ENCODE data around the gene OLFML2A. TPM values are rescaled to one million over a fixed set of nuclear protein-coding genes. Genes with fewer than 3 reads are reported as not detected.

OLFML2A gene
- total RNA-seq, 5 donors from 2014 or later (not counting 1 experiment from before 2014, with no cell fraction given), result 0.07 to 0.18 (median 0.13) TPM; not detected in 2

- ChIA-PET CTCF (interaction anchor here in 1 of 2 donors (0.7 kb wide), 1 partner anchor 57 kb away, joined by 3 read pairs; no protein-coding TSS in a partner anchor), POLR2A (no interaction called here)
- H3K4me1 ChIP-seq (ENCODE audit: control insufficient read depth in 1 of 2, extremely low read depth in 1 of 2, insufficient read depth in 2 of 2, low read length in 2 of 2), result no peaks in the 10 kb centered on the region
- no peak overlapping the region for H3K4me3 Mint-ChIP-seq
- H3K27me3 Mint-ChIP-seq, result peaks cover 0 to 17% of the 10 kb centered on the region in 2 donors
- peaks cover 0 to 53% of the 10 kb centered on the region in 2 experiments for H3K27me3 ChIP-seq (replicated peaks in 1 of 2; ENCODE audit: control insufficient read depth in 2 of 2, extremely low read depth in 1 of 2, insufficient read depth in 2 of 2, low read length in 1 of 2)
- no peaks in the 10 kb centered on the region for H3K36me3 Mint-ChIP-seq
- no peaks in the 10 kb centered on the region for H3K9me3 Mint-ChIP-seq
- ATAC-seq (replicated peaks in 1 of 4) (no peak), DNase-seq (no peak)
- H3K4me1 Mint-ChIP-seq, result peaks cover 0 to 4% (median 0%) of the 10 kb centered on the region in 3 donors
- no peak overlapping the region for H3K27ac ChIP-seq (ENCODE audit: low read length)
- no peak overlapping the region for H3K4me3 ChIP-seq (ENCODE audit: control insufficient read depth in 1 of 2, extremely low read depth in 1 of 2, low read length in 1 of 2)
- no peaks in the 10 kb centered on the region for H3K36me3 ChIP-seq (ENCODE audit: control insufficient read depth in 2 of 2, extremely low read depth in 1 of 2, insufficient read depth in 1 of 2, low read length in 1 of 2)
- WGBS (ENCODE audit: insufficient coverage), result 77% methylated on average over 8 of the region's 10 CpGs
- no peaks in the 10 kb centered on the region for H3K9me3 ChIP-seq
- no peak overlapping the region for H3K27ac Mint-ChIP-seq
Observed at GRCh38 chr9:124797343-124798103, 20.6 kb downstream of the OLFML2A start.

GRCh38 chr9:124799274-124800006 lies 22.5 kb downstream of the OLFML2A start:
- H3K27ac ChIP-seq (ENCODE audit: low read length), result no peak overlapping the region
- CTCF ChIA-PET, result no interaction called here

GRCh38 chr9:124800306-124801259 lies 23.6 kb downstream of the OLFML2A start:
- no peaks in the 10 kb centered on the region for H3K36me3 Mint-ChIP-seq
- Histone ChIP-seq H3K9me3 (no peaks in the 10 kb centered on the region), H3K4me1 (ENCODE audit: control insufficient read depth in 1 of 2, extremely low read depth in 1 of 2, insufficient read depth in 2 of 2, low read length in 2 of 2) (no peaks in the 10 kb centered on the region), H3K4me3 (ENCODE audit: control insufficient read depth in 1 of 2, extremely low read depth in 1 of 2, low read length in 1 of 2) (no peak overlapping the region), H3K27me3 (replicated peaks in 1 of 2; ENCODE audit: control insufficient read depth in 2 of 2, extremely low read depth in 1 of 2, insufficient read depth in 2 of 2, low read length in 1 of 2) (peaks cover 0 to 38% of the 10 kb centered on the region in 2 experiments), H3K36me3 (ENCODE audit: control insufficient read depth in 2 of 2, extremely low read depth in 1 of 2, insufficient read depth in 1 of 2, low read length in 1 of 2) (no peaks in the 10 kb centered on the region), H3K27ac (ENCODE audit: low read length) (no peak overlapping the region)
- CTCF ChIA-PET, result no interaction called here
- 60% methylated on average over 9 of the region's 15 CpGs for WGBS (ENCODE audit: insufficient coverage)
- H3K4me3 Mint-ChIP-seq, result no peak overlapping the region
- peaks cover 0 to 14% of the 10 kb centered on the region in 2 donors for H3K27me3 Mint-ChIP-seq
- peaks cover 0 to 4% (median 0%) of the 10 kb centered on the region in 3 donors for H3K4me1 Mint-ChIP-seq
- peak in 4 of 35 experiments; percentile 7 to 31 (median 13) for DNase-seq
- no peak for ATAC-seq (replicated peaks in 1 of 4)
- POLR2A ChIA-PET, result no interaction called here
- no peaks in the 10 kb centered on the region for H3K9me3 Mint-ChIP-seq
- no peak overlapping the region for H3K27ac Mint-ChIP-seq

More at GRCh38 chr9:124799274-124800006, 22.5 kb downstream of the OLFML2A start:
- no peak for DNase-seq
- POLR2A ChIA-PET, result no interaction called here
- no peak for ATAC-seq (replicated peaks in 1 of 4)
- Histone ChIP-seq H3K9me3 (no peaks in the 10 kb centered on the region), H3K4me1 (ENCODE audit: control insufficient read depth in 1 of 2, extremely low read depth in 1 of 2, insufficient read depth in 2 of 2, low read length in 2 of 2) (no peaks in the 10 kb centered on the region), H3K27me3 (replicated peaks in 1 of 2; ENCODE audit: control insufficient read depth in 2 of 2, extremely low read depth in 1 of 2, insufficient read depth in 2 of 2, low read length in 1 of 2) (peaks cover 0 to 44% of the 10 kb centered on the region in 2 experiments), H3K4me3 (ENCODE audit: control insufficient read depth in 1 of 2, extremely low read depth in 1 of 2, low read length in 1 of 2) (no peak overlapping the region), H3K36me3 (ENCODE audit: control insufficient read depth in 2 of 2, extremely low read depth in 1 of 2, insufficient read depth in 1 of 2, low read length in 1 of 2) (no peaks in the 10 kb centered on the region)
- peaks cover 0 to 14% of the 10 kb centered on the region in 2 donors for H3K27me3 Mint-ChIP-seq
- no peak overlapping the region for H3K27ac Mint-ChIP-seq
- H3K4me3 Mint-ChIP-seq, result no peak overlapping the region
- no peaks in the 10 kb centered on the region for H3K9me3 Mint-ChIP-seq
- H3K4me1 Mint-ChIP-seq, result peaks cover 0 to 4% (median 0%) of the 10 kb centered on the region in 3 donors
- H3K36me3 Mint-ChIP-seq, result no peaks in the 10 kb centered on the region
- 81% methylated on average over 12 of the region's 13 CpGs for WGBS (ENCODE audit: insufficient coverage)

DNA sequence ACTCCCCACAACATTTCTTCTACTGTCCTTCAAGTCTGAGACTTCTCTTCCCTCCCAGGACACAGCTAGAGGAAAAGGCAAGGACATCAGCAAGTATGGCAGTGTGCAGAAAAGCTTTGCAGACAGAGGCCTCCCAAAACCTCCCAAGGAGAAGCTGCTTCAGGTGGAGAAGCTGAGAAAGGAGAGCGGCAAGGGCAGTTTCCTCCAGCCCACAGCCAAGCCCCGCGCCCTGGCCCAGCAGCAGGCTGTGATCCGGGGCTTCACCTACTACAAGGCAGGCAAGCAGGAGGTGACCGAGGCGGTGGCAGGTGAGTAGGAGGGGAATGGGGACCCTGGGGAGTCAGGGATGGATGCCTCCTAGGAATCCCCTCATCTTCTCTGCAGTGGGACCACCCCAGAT lies 24.4 kb downstream of the OLFML2A start:
- H3K27me3 ChIP-seq (replicated peaks in 1 of 2; ENCODE audit: control insufficient read depth in 2 of 2, extremely low read depth in 1 of 2, insufficient read depth in 2 of 2, low read length in 1 of 2), result peaks cover 0 to 36% of the 10 kb centered on the region in 2 experiments
- H3K4me1 ChIP-seq (ENCODE audit: control insufficient read depth in 1 of 2, extremely low read depth in 1 of 2, insufficient read depth in 2 of 2, low read length in 2 of 2), result no peaks in the 10 kb centered on the region
- ChIA-PET POLR2A (no interaction called here), CTCF (no interaction called here)
- Mint-ChIP-seq H3K4me1 (peaks cover 0 to 4% (median 0%) of the 10 kb centered on the region in 3 donors), H3K27me3 (peaks cover 0 to 14% of the 10 kb centered on the region in 2 donors), H3K9me3 (no peaks in the 10 kb centered on the region), H3K27ac (no peak overlapping the region), H3K4me3 (no peak overlapping the region), H3K36me3 (no peaks in the 10 kb centered on the region)
- no CpG with 5 or more reads among the region's 6 CpGs for WGBS (ENCODE audit: insufficient coverage)
- no peaks in the 10 kb centered on the region for H3K9me3 ChIP-seq
- H3K4me3 ChIP-seq (ENCODE audit: control insufficient read depth in 1 of 2, extremely low read depth in 1 of 2, low read length in 1 of 2), result no peak overlapping the region
- H3K27ac ChIP-seq (ENCODE audit: low read length), result no peak overlapping the region
- no peaks in the 10 kb centered on the region for H3K36me3 ChIP-seq (ENCODE audit: control insufficient read depth in 2 of 2, extremely low read depth in 1 of 2, insufficient read depth in 1 of 2, low read length in 1 of 2)
- no peak for DNase-seq
- ATAC-seq (replicated peaks in 1 of 4), result no peak

DNA sequence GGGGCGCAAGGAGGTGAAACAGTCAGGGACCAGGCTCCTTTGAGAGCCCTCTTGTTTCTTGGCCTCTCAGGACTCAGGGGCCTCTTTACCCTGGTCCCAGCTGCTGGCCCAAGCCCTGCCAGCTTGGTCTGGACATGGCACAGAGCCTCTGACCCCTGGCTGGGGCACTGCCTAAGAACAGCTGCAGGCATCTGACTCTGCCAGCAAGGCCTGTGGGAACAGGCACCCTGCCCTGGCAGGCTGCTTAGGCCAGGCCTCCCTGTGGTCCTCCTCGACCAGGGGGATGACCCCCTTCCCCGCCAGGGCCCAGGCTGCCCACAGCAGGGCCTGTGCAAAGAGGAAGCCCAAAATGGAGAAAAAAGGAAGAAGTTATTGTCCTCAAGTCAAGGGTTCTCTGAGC lies 25.5 kb downstream of the OLFML2A start:
- H3K9me3 Mint-ChIP-seq, result no peaks in the 10 kb centered on the region
- H3K4me1 Mint-ChIP-seq, result peaks cover 0 to 4% (median 0%) of the 10 kb centered on the region in 3 donors
- H3K9me3 ChIP-seq, result no peaks in the 10 kb centered on the region
- peaks cover 0 to 34% of the 10 kb centered on the region in 2 experiments for H3K27me3 ChIP-seq (replicated peaks in 1 of 2; ENCODE audit: control insufficient read depth in 2 of 2, extremely low read depth in 1 of 2, insufficient read depth in 2 of 2, low read length in 1 of 2)
- H3K4me3 ChIP-seq (ENCODE audit: control insufficient read depth in 1 of 2, extremely low read depth in 1 of 2, low read length in 1 of 2), result no peak overlapping the region
- no peaks in the 10 kb centered on the region for H3K36me3 Mint-ChIP-seq
- no peak overlapping the region for H3K27ac Mint-ChIP-seq
- DNase-seq, result no peak
- no peak overlapping the region for H3K27ac ChIP-seq (ENCODE audit: low read length)
- WGBS (ENCODE audit: insufficient coverage), result 75% methylated on average over 1 of the region's 3 CpGs
- no peaks in the 10 kb centered on the region for H3K36me3 ChIP-seq (ENCODE audit: control insufficient read depth in 2 of 2, extremely low read depth in 1 of 2, insufficient read depth in 1 of 2, low read length in 1 of 2)
- ATAC-seq (replicated peaks in 1 of 4), result no peak
- peaks cover 2 to 13% of the 10 kb centered on the region in 2 donors for H3K27me3 Mint-ChIP-seq
- no peaks in the 10 kb centered on the region for H3K4me1 ChIP-seq (ENCODE audit: control insufficient read depth in 1 of 2, extremely low read depth in 1 of 2, insufficient read depth in 2 of 2, low read length in 2 of 2)
- POLR2A ChIA-PET, result no interaction called here
- CTCF ChIA-PET, result no interaction called here
- no peak overlapping the region for H3K4me3 Mint-ChIP-seq

GRCh38 chr9:124803911-124804310 lies 27.0 kb downstream of the OLFML2A start:
- Mint-ChIP-seq H3K27ac (no peak overlapping the region), H3K9me3 (no peaks in the 10 kb centered on the region), H3K4me3 (no peak overlapping the region), H3K4me1 (peaks cover 0 to 4% (median 0%) of the 10 kb centered on the region in 3 donors), H3K36me3 (no peaks in the 10 kb centered on the region), H3K27me3 (peaks cover 6 to 8% of the 10 kb centered on the region in 2 donors)
- no peaks in the 10 kb centered on the region for H3K4me1 ChIP-seq (ENCODE audit: control insufficient read depth in 1 of 2, extremely low read depth in 1 of 2, insufficient read depth in 2 of 2, low read length in 2 of 2)
- H3K27me3 ChIP-seq (replicated peaks in 1 of 2; ENCODE audit: control insufficient read depth in 2 of 2, extremely low read depth in 1 of 2, insufficient read depth in 2 of 2, low read length in 1 of 2), result peaks cover 0 to 37% of the 10 kb centered on the region in 2 experiments
- WGBS (ENCODE audit: insufficient coverage), result 90% methylated on average over 6 of the region's 8 CpGs
- no peaks in the 10 kb centered on the region for H3K36me3 ChIP-seq (ENCODE audit: control insufficient read depth in 2 of 2, extremely low read depth in 1 of 2, insufficient read depth in 1 of 2, low read length in 1 of 2)
- ATAC-seq (replicated peaks in 1 of 4), result no peak
- ChIA-PET POLR2A (no interaction called here), CTCF (no interaction called here)
- H3K27ac ChIP-seq (ENCODE audit: low read length), result no peak overlapping the region
- no peak overlapping the region for H3K4me3 ChIP-seq (ENCODE audit: control insufficient read depth in 1 of 2, extremely low read depth in 1 of 2, low read length in 1 of 2)
- H3K9me3 ChIP-seq, result no peaks in the 10 kb centered on the region
- DNase-seq, result no peak

Data from T-cell (primary cell).